ENCODE measurements around the gene TMEM205.

The TMEM205 gene

GRCh38 chr19:11363881-11364280 lies 17.8 kb upstream of the TMEM205 start:
- Histone ChIP-seq H3K9ac (ENCODE audit: low read depth, low read length, poor library complexity, severe bottlenecking) (no peak overlapping the region), H3K36me3 (ENCODE audit: insufficient read depth, low read length) (no peaks in the 10 kb centered on the region), H3K4me2 (ENCODE audit: low read depth, low read length, poor library complexity, severe bottlenecking) (no peak overlapping the region), H3K4me1 (ENCODE audit: insufficient read depth, low read length, poor library complexity, severe bottlenecking) (no peaks in the 10 kb centered on the region), H3K27me3 (ENCODE audit: insufficient read depth, low read length, poor library complexity, severe bottlenecking) (no peaks in the 10 kb centered on the region), H3K79me2 (ENCODE audit: insufficient read depth, low read length) (no peaks in the 10 kb centered on the region), H3K4me3 (ENCODE audit: low read length, poor library complexity, severe bottlenecking) (no peak overlapping the region), H3K9me2 (replicated peaks; ENCODE audit: low read depth, low read length) (no peaks in the 10 kb centered on the region), H2AFZ (ENCODE audit: low read length) (no peak overlapping the region), H4K20me1 (ENCODE audit: insufficient read depth, low read length, poor library complexity, severe bottlenecking) (no peaks in the 10 kb centered on the region), H3K9me3 (ENCODE audit: insufficient read depth, low read depth, low read length) (no peaks in the 10 kb centered on the region), H3F3A (ENCODE audit: low read depth) (no peaks in the 10 kb centered on the region)
- TF ChIP-seq CTCF (conservative IDR thresholded peaks at IDR 0.05; ENCODE audit: low read length) (no peak), EZH2phosphoT487 (IDR thresholded peaks at IDR 0.05; ENCODE audit: borderline replicate concordance) (no peak)

- H3F3A ChIP-seq (ENCODE audit: low read depth), result no peaks in the 10 kb centered on the region
- no peak overlapping the region for H2AFZ ChIP-seq (ENCODE audit: low read length)
- no peaks in the 10 kb centered on the region for H3K36me3 ChIP-seq (ENCODE audit: insufficient read depth, low read length)
- H3K27me3 ChIP-seq (ENCODE audit: insufficient read depth, low read length, poor library complexity, severe bottlenecking), result no peaks in the 10 kb centered on the region
- no peak overlapping the region for H3K4me2 ChIP-seq (ENCODE audit: low read depth, low read length, poor library complexity, severe bottlenecking)
- H3K9me2 ChIP-seq (replicated peaks; ENCODE audit: low read depth, low read length), result no peaks in the 10 kb centered on the region
- H4K20me1 ChIP-seq (ENCODE audit: insufficient read depth, low read length, poor library complexity, severe bottlenecking), result no peaks in the 10 kb centered on the region
- no peaks in the 10 kb centered on the region for H3K4me1 ChIP-seq (ENCODE audit: insufficient read depth, low read length, poor library complexity, severe bottlenecking)
- H3K9me3 ChIP-seq (ENCODE audit: insufficient read depth, low read depth, low read length), result no peaks in the 10 kb centered on the region
- TF ChIP-seq EZH2phosphoT487 (IDR thresholded peaks at IDR 0.05; ENCODE audit: borderline replicate concordance), result no peak
- TF ChIP-seq CTCF (conservative IDR thresholded peaks at IDR 0.05; ENCODE audit: low read length), result no peak
- H3K9ac ChIP-seq (ENCODE audit: low read depth, low read length, poor library complexity, severe bottlenecking), result no peak overlapping the region
- H3K79me2 ChIP-seq (ENCODE audit: insufficient read depth, low read length), result no peaks in the 10 kb centered on the region
- H3K4me3 ChIP-seq (ENCODE audit: low read length, poor library complexity, severe bottlenecking), result no peak overlapping the region
Measured at GRCh38 chr19:11361771-11362731, 16.0 kb upstream of the TMEM205 start.

DNA sequence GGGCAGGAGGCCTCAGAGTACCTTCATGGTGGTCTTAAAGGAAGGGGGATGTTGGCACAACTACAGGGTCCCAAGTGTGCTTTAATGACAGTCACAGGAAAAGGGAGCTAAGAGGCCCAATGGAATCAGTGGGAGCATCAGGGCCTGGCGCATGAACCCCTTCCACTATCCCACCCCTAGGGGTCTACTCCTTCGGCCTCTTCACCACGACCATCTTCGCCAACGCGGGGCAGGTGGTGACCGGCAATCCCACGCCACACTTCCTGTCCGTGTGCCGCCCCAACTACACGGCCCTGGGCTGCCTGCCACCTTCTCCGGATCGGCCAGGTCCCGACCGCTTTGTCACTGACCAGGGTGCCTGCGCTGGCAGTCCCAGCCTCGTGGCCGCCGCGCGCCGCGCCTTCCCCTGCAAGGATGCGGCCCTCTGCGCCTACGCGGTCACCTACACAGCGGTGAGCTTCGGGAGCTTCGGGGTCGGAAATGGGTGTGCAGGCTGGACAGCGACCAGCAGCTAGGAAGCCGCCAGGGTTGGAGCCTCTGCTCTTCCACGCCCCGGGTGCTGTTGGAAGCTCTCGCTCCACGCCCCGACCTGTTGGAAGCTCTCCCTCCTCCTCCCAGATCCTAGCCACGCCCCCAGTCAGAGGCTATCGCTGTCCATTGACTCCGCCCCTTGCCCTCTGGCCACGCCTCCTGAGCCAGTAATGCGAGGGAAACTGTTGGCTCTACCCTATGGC lies 15.1 kb upstream of the TMEM205 start:
- Histone ChIP-seq H3K4me3 (ENCODE audit: low read length, poor library complexity, severe bottlenecking) (no peak overlapping the region), H3K4me1 (ENCODE audit: insufficient read depth, low read length, poor library complexity, severe bottlenecking) (no peaks in the 10 kb centered on the region), H3K27me3 (ENCODE audit: insufficient read depth, low read length, poor library complexity, severe bottlenecking) (no peaks in the 10 kb centered on the region), H3K36me3 (ENCODE audit: insufficient read depth, low read length) (no peaks in the 10 kb centered on the region), H3K79me2 (ENCODE audit: insufficient read depth, low read length) (no peaks in the 10 kb centered on the region), H4K20me1 (ENCODE audit: insufficient read depth, low read length, poor library complexity, severe bottlenecking) (no peaks in the 10 kb centered on the region), H3K9me2 (replicated peaks; ENCODE audit: low read depth, low read length) (no peaks in the 10 kb centered on the region), H3K9ac (ENCODE audit: low read depth, low read length, poor library complexity, severe bottlenecking) (no peak overlapping the region), H3F3A (ENCODE audit: low read depth) (no peaks in the 10 kb centered on the region), H3K9me3 (ENCODE audit: insufficient read depth, low read depth, low read length) (no peaks in the 10 kb centered on the region), H2AFZ (ENCODE audit: low read length) (no peak overlapping the region), H3K4me2 (ENCODE audit: low read depth, low read length, poor library complexity, severe bottlenecking) (no peak overlapping the region)
- TF ChIP-seq CTCF (conservative IDR thresholded peaks at IDR 0.05; ENCODE audit: low read length), result no peak
- no peak for TF ChIP-seq EZH2phosphoT487 (IDR thresholded peaks at IDR 0.05; ENCODE audit: borderline replicate concordance)
